ENCODE measurements around the gene TIMM13. TPM values are rescaled to one million over a fixed set of nuclear protein-coding genes. Genes with fewer than 3 reads are reported as not detected.

TIMM13 gene
- total and polyA plus RNA-seq, 2 of the 8 experiments (the other 6 are each of a cell fraction or from before 2014, with no cell fraction given), result 270 to 275 TPM

GRCh38 chr19:2411709-2412108 is 15.7 kb downstream of the TIMM13 start:
- Histone ChIP-seq H3K23ac (ENCODE audit: insufficient read length) (no peak overlapping the region), H2BK5ac (ENCODE audit: low read depth, low read length) (no peak overlapping the region), H3K4ac (replicated peaks; ENCODE audit: insufficient read length, low read depth, low read length) (no peak overlapping the region), H4K20me1 (replicated peaks in 1 of 2; ENCODE audit: control insufficient read depth in 1 of 2, insufficient read depth in 2 of 2, low read length in 2 of 2) (no peaks in the 10 kb centered on the region), H3K27ac (ENCODE audit: low read depth, low read length) (no peak overlapping the region), H2BK120ac (replicated peaks; ENCODE audit: low read depth, low read length) (no peak overlapping the region), H3K4me2 (ENCODE audit: insufficient read depth in 1 of 2, low read depth in 2 of 2, low read length in 2 of 2) (no peak overlapping the region), H3K18ac (ENCODE audit: extremely low read depth, low read length) (no peak overlapping the region), H3K4me3 (ENCODE audit: extremely low read depth in 1 of 4, insufficient read depth in 2 of 4, low read depth in 3 of 4, low read length in 4 of 4) (no peak overlapping the region), H3K79me2 (ENCODE audit: control insufficient read depth in 1 of 2, insufficient read depth in 2 of 2, low read length in 2 of 2) (no peaks in the 10 kb centered on the region), H2BK15ac (ENCODE audit: low read length) (no peak overlapping the region), H3K79me1 (ENCODE audit: low read depth, low read length) (no peaks in the 10 kb centered on the region), H2AFZ (ENCODE audit: low read length) (no peak overlapping the region), H2AK5ac (ENCODE audit: low read depth, low read length) (no peak overlapping the region), H3K23me2 (ENCODE audit: low read depth, low read length) (no peaks in the 10 kb centered on the region), H4K91ac (replicated peaks; ENCODE audit: insufficient read length, low read length) (no peak overlapping the region), H3K36me3 (ENCODE audit: control insufficient read depth in 2 of 4, insufficient read depth in 4 of 4, low read length in 3 of 4) (no peaks in the 10 kb centered on the region; a peak in 1 of 8 replicates), H3K27me3 (replicated peaks in 1 of 4; ENCODE audit: control insufficient read depth in 3 of 4, extremely low read depth in 1 of 4, insufficient read depth in 3 of 4, low read length in 3 of 4) (peaks cover 0 to 2% (median 0%) of the 10 kb centered on the region in 4 experiments; a peak in 3 of 7 replicates), H3K14ac (ENCODE audit: insufficient read length) (no peak overlapping the region), H3K9ac (replicated peaks in 1 of 4; ENCODE audit: extremely low read depth in 1 of 4, low read depth in 3 of 4, low read length in 3 of 4) (no peak overlapping the region), H4K5ac (ENCODE audit: insufficient read length, low read depth, low read length) (no peak overlapping the region), H3K9me3 (ENCODE audit: insufficient read depth in 2 of 2, low read depth in 1 of 2, low read length in 1 of 2) (peaks cover 0 to 3% of the 10 kb centered on the region in 2 experiments; a peak in 1 of 4 replicates), H2BK20ac (ENCODE audit: low read length) (no peak overlapping the region), H4K8ac (ENCODE audit: extremely low read depth, insufficient read depth, low read length) (no peak overlapping the region), H3K4me1 (replicated peaks in 1 of 4; ENCODE audit: control insufficient read depth in 3 of 4, insufficient read depth in 4 of 4, low read length in 3 of 4) (peaks cover 0 to 4% (median 0%) of the 10 kb centered on the region in 4 experiments; a peak in 2 of 7 replicates), H2BK12ac (ENCODE audit: low read depth, low read length) (no peak overlapping the region), H3K56ac (replicated peaks; ENCODE audit: insufficient read length, low read depth, low read length) (no peak overlapping the region)
- 84% methylated on average over 8 of the region's 8 CpGs; no CpG with 5 or more reads in 1 of the 2 experiments for WGBS, 2 experiments (ENCODE audit: extremely low coverage in 1 of 2, insufficient coverage in 1 of 2, insufficient read length in 1 of 2, insufficient replicate concordance in 2 of 2, low coverage in 1 of 2, low lambda C conversion rate in 2 of 2, missing lambda C conversion rate in 1 of 2)
- CTCF ChIA-PET (ENCODE audit: partially characterized antibody), result interaction anchor here (0.7 to 1.7 kb wide), 3 partner anchors 12 to 20 kb away, joined by 3 to 6 read pairs (median 5); no protein-coding TSS in a partner anchor
- FAIRE-seq (no peak), DNase-seq (ENCODE audit: low read depth in 1 of 2, low spot score in 2 of 2) (no peak)
- TF ChIP-seq SIN3A (conservative IDR thresholded peaks at IDR 0.05 in 1 of 2, IDR thresholded peaks at IDR 0.05 in 1 of 2; ENCODE audit: low read depth in 1 of 2, low read length in 2 of 2) (no peak), CHD1 (IDR thresholded peaks at IDR 0.05; ENCODE audit: low read depth, low read length) (no peak)
- POLR2A ChIA-PET (ENCODE audit: partially characterized antibody), result interaction anchor here (1.2 to 5.8 kb wide), 4 partner anchors 11 to 22 kb away, joined by 3 to 32 read pairs (median 8); partner anchors contain the start of gene TIMM13

Data from H1 (cell line).